Uterus (tissue), 2 donors: ENCODE measurements around the gene MCTS1.

Source experiments
- POLR2A ChIP-seq, 2 donors: fragments of 450-650 bp; IDR thresholded peaks; one replicate each; pipeline ENCODE4 v1.6.1; 2016; ENCODE audit warnings: antibody characterized with exemption in 2 of 2, mild to moderate bottlenecking in 1 of 2, moderate library complexity in 1 of 2
- TF ChIP-seq, protein P1 (sequence below), 4 experiments: fragments of 200-600 bp in 2 of 4; fragments of 450-650 bp in 2 of 4; sonication (generic) in 2 of 4; IDR thresholded peaks; one replicate each; pipeline ENCODE4 v1.5.1; 2016 to 2019; ENCODE audit warnings: antibody characterized with exemption in 4 of 4, mild to moderate bottlenecking in 2 of 4, moderate library complexity in 1 of 4

GRCh38 chrX:120575379-120576114 lies 28.4 kb upstream of the MCTS1 start:
- TF ChIP-seq, protein P1, sequence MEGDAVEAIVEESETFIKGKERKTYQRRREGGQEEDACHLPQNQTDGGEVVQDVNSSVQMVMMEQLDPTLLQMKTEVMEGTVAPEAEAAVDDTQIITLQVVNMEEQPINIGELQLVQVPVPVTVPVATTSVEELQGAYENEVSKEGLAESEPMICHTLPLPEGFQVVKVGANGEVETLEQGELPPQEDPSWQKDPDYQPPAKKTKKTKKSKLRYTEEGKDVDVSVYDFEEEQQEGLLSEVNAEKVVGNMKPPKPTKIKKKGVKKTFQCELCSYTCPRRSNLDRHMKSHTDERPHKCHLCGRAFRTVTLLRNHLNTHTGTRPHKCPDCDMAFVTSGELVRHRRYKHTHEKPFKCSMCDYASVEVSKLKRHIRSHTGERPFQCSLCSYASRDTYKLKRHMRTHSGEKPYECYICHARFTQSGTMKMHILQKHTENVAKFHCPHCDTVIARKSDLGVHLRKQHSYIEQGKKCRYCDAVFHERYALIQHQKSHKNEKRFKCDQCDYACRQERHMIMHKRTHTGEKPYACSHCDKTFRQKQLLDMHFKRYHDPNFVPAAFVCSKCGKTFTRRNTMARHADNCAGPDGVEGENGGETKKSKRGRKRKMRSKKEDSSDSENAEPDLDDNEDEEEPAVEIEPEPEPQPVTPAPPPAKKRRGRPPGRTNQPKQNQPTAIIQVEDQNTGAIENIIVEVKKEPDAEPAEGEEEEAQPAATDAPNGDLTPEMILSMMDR (IDR thresholded peaks at IDR 0.05): no peak
- TF ChIP-seq POLR2A (IDR thresholded peaks at IDR 0.05): no peak
